Immature natural killer cell (primary cell): ENCODE results near the gene GPR37L1. TPM values are rescaled to one million over a fixed set of nuclear protein-coding genes. Genes with fewer than 3 reads are reported as not detected.
"Not testable (repeated sequence)": the region's sequence is repeated elsewhere in the genome, so short reads cannot be mapped to it uniquely, and the experiment has no call there.

Experiments used
- DNase-seq, 3 donors: peaks; one replicate each; pipeline ENCODE4 v3.0.0; 2022; ENCODE audit warnings: mixed read lengths in 1 of 3
- H3K27ac Mint-ChIP-seq, 6 donors: one replicate each; pipeline ENCODE4 v1.8.0; 2020; ENCODE audit warnings: mixed read lengths in 6 of 6, mild to moderate bottlenecking in 5 of 6, inconsistent platforms in 4 of 6, moderate library complexity in 3 of 6
- H3K27me3 Mint-ChIP-seq, 3 donors: one replicate each; pipeline ENCODE4 v1.8.0; 2020 to 2021; ENCODE audit warnings: low read depth in 3 of 3, mild to moderate bottlenecking in 3 of 3, mixed read lengths in 3 of 3, moderate library complexity in 3 of 3, inconsistent platforms in 1 of 3
- H3K36me3 Mint-ChIP-seq, 3 donors: one replicate each; pipeline ENCODE4 v1.8.0; 2020; ENCODE audit warnings: mixed read lengths in 3 of 3, inconsistent platforms in 2 of 3, mild to moderate bottlenecking in 2 of 3
- H3K4me1 Mint-ChIP-seq, 2 donors: one replicate each; pipeline ENCODE4 v1.8.0; 2020; ENCODE audit warnings: inconsistent platforms in 2 of 2, mild to moderate bottlenecking in 2 of 2, mixed read lengths in 2 of 2, moderate library complexity in 1 of 2
- H3K4me3 Mint-ChIP-seq, 5 donors: one replicate each; pipeline ENCODE4 v1.8.0; 2020; ENCODE audit warnings: mild to moderate bottlenecking in 5 of 5, mixed read lengths in 5 of 5, inconsistent platforms in 3 of 5, moderate library complexity in 3 of 5
- H3K9me3 Mint-ChIP-seq, 6 donors: one replicate each; pipeline ENCODE4 v1.8.0; 2020; ENCODE audit warnings: mild to moderate bottlenecking in 6 of 6, mixed read lengths in 6 of 6, inconsistent platforms in 4 of 6, moderate library complexity in 3 of 6
- polyA plus RNA-seq, 3 donors: library from polyadenylated mRNA; unstranded; fragments of 300-500 nt; fragmentation: Illumina TruSeq; gene quantifications; one replicate each; pipeline ENCODE4 v1.2.3, GENCODE V29; 2021

The GPR37L1 gene
- polyA plus RNA-seq, 3 donors from 2014 or later, result 0.10 to 0.16 TPM; not detected in 1

GRCh38 chr1:202133496-202133895, 10.8 kb downstream of the GPR37L1 start:
- H3K4me1 Mint-ChIP-seq, result peaks cover 4 to 8% of the 10 kb centered on the region in 2 donors
- peaks cover 0 to 1% (median 1%) of the 10 kb centered on the region in 3 donors for H3K27me3 Mint-ChIP-seq
- no peak overlapping the region for H3K4me3 Mint-ChIP-seq
- no peak overlapping the region for H3K27ac Mint-ChIP-seq
- no peaks in the 10 kb centered on the region for H3K9me3 Mint-ChIP-seq
- no peak for DNase-seq
- H3K36me3 Mint-ChIP-seq, result peaks cover 4 to 8% (median 5%) of the 10 kb centered on the region in 3 donors

GRCh38 chr1:202133989-202134388, 11.3 kb downstream of the GPR37L1 start:
- no peak overlapping the region for H3K27ac Mint-ChIP-seq
- H3K9me3 Mint-ChIP-seq, result no peaks in the 10 kb centered on the region
- H3K36me3 Mint-ChIP-seq, result peaks cover 4 to 8% (median 5%) of the 10 kb centered on the region in 3 donors
- peaks cover 9 to 10% of the 10 kb centered on the region in 2 donors for H3K4me1 Mint-ChIP-seq
- peaks cover 0 to 1% (median 1%) of the 10 kb centered on the region in 3 donors for H3K27me3 Mint-ChIP-seq
- no peak for DNase-seq
- no peak overlapping the region for H3K4me3 Mint-ChIP-seq

GRCh38 chr1:202134645-202135172, 12.0 kb downstream of the GPR37L1 start:
- Mint-ChIP-seq H3K9me3 (no peaks in the 10 kb centered on the region), H3K36me3 (peaks cover 4 to 8% (median 5%) of the 10 kb centered on the region in 3 donors), H3K4me3 (no peak overlapping the region), H3K4me1 (peaks cover 11% of the 10 kb centered on the region in 2 donors), H3K27ac (no peak overlapping the region), H3K27me3 (peaks cover 0 to 1% (median under 1%) of the 10 kb centered on the region in 3 donors)
- DNase-seq, result no peak

- peak; percentile 35 to 54 (median 44) for DNase-seq
- H3K27me3 Mint-ChIP-seq, result peaks cover 0 to 1% (median 0%) of the 10 kb centered on the region in 3 donors
- peak overlapping the region in 1 of 6 donors; percentile 21 for H3K27ac Mint-ChIP-seq
- peaks cover 4 to 8% (median 5%) of the 10 kb centered on the region in 3 donors for H3K36me3 Mint-ChIP-seq
- H3K9me3 Mint-ChIP-seq, result no peaks in the 10 kb centered on the region
- H3K4me1 Mint-ChIP-seq, result peaks cover 13 to 14% of the 10 kb centered on the region in 2 donors
- no peak overlapping the region for H3K4me3 Mint-ChIP-seq
Observed at GRCh38 chr1:202135221-202135721, 12.6 kb downstream of the GPR37L1 start.

- Mint-ChIP-seq H3K27ac (peak overlapping the region in 4 of 6 donors; percentile 10 to 43 (median 24)), H3K9me3 (no peaks in the 10 kb centered on the region), H3K36me3 (no peaks in the 10 kb centered on the region), H3K27me3 (peaks cover 3 to 8% (median 6%) of the 10 kb centered on the region in 3 donors), H3K4me3 (peak overlapping the region in 1 of 5 donors; percentile 5), H3K4me1 (peaks cover 48 to 57% of the 10 kb centered on the region in 2 donors)
- DNase-seq, result no peak
Observed at GRCh38 chr1:202140833-202141232, 18.1 kb downstream of the GPR37L1 start.

- not testable (repeated sequence) for H3K36me3 Mint-ChIP-seq, DNase-seq, H3K9me3 Mint-ChIP-seq, H3K27me3 Mint-ChIP-seq
- Mint-ChIP-seq H3K4me3 (peak overlapping the region in 1 of 5 donors; percentile 14), H3K27ac (peak overlapping the region in 3 of 6 donors; percentile 49 to 55 (median 51)), H3K4me1 (peaks cover 48 to 62% of the 10 kb centered on the region in 2 donors)
Observed at GRCh38 chr1:202141468-202141867, 18.8 kb downstream of the GPR37L1 start.

- Mint-ChIP-seq H3K27ac (peak overlapping the region; percentile 91 to 98 (median 96)), H3K4me3 (peak overlapping the region; percentile 90 to 98 (median 96)), H3K36me3 (peaks cover 3 to 5% (median 4%) of the 10 kb centered on the region in 3 donors), H3K27me3 (peaks cover 3 to 6% (median 6%) of the 10 kb centered on the region in 3 donors), H3K4me1 (peaks cover 45 to 61% of the 10 kb centered on the region in 2 donors), H3K9me3 (no peaks in the 10 kb centered on the region)
- DNase-seq, result peak in 1 of 3 donors; percentile 25
Observed at GRCh38 chr1:202143011-202143767, 20.5 kb downstream of the GPR37L1 start.

- Mint-ChIP-seq H3K9me3 (no peaks in the 10 kb centered on the region), H3K4me1 (peaks cover 41 to 54% of the 10 kb centered on the region in 2 donors), H3K27me3 (peaks cover 3 to 6% (median 6%) of the 10 kb centered on the region in 3 donors), H3K36me3 (peaks cover 3 to 5% (median 4%) of the 10 kb centered on the region in 3 donors), H3K4me3 (peak overlapping the region; percentile 90 to 98 (median 96)), H3K27ac (peak overlapping the region; percentile 91 to 98 (median 96))
- peak in 1 of 3 donors; percentile 31 for DNase-seq
Observed at GRCh38 chr1:202143768-202144401, 21.2 kb downstream of the GPR37L1 start.

GRCh38 chr1:202144402-202145067, 21.8 kb downstream of the GPR37L1 start, which contains the start of gene ARL8A:
Gene ARL8A, minus strand, starts transcription at chr1:202144737. Its CDS starts 165 bp downstream, at chr1:202144572.
- H3K9me3 Mint-ChIP-seq, result no peaks in the 10 kb centered on the region
- H3K4me3 Mint-ChIP-seq, result peak within 1 kb of the TSS; percentile 90 to 98 (median 96)
- H3K27ac Mint-ChIP-seq, result peak within 1 kb of the TSS; percentile 91 to 98 (median 96)
- DNase-seq, result peak; percentile 67 to 70 (median 68)
- peaks cover 3 to 6% (median 6%) of the 10 kb centered on the region in 3 donors for H3K27me3 Mint-ChIP-seq
- peaks cover 3 to 11% (median 10%) of the 10 kb centered on the region in 3 donors for H3K36me3 Mint-ChIP-seq
- peaks cover 39 to 51% of the 10 kb centered on the region in 2 donors for H3K4me1 Mint-ChIP-seq

GRCh38 chr1:202145068-202145743, 22.5 kb downstream of the GPR37L1 start:
- Mint-ChIP-seq H3K36me3 (peaks cover 3 to 14% (median 12%) of the 10 kb centered on the region in 3 donors), H3K4me3 (peak overlapping the region; percentile 87 to 93 (median 89)), H3K27ac (peak overlapping the region; percentile 88 to 97 (median 92)), H3K4me1 (peaks cover 37 to 50% of the 10 kb centered on the region in 2 donors), H3K9me3 (no peaks in the 10 kb centered on the region), H3K27me3 (peaks cover 3 to 6% (median 6%) of the 10 kb centered on the region in 3 donors)
- peak in 1 of 3 donors; percentile 19 for DNase-seq

- H3K9me3 Mint-ChIP-seq, H3K27me3 Mint-ChIP-seq, DNase-seq: not testable (repeated sequence)
- peak overlapping the region; percentile 88 to 97 (median 92) for H3K27ac Mint-ChIP-seq
- H3K4me3 Mint-ChIP-seq, result peak overlapping the region; percentile 87 to 93 (median 89)
- H3K4me1 Mint-ChIP-seq, result peaks cover 32 to 45% of the 10 kb centered on the region in 2 donors
- peaks cover 6 to 18% (median 15%) of the 10 kb centered on the region in 3 donors for H3K36me3 Mint-ChIP-seq
Observed at GRCh38 chr1:202145744-202146140, 23.0 kb downstream of the GPR37L1 start.

GRCh38 chr1:202146279-202146678, 23.6 kb downstream of the GPR37L1 start:
- Mint-ChIP-seq H3K27ac (peak overlapping the region in 3 of 6 donors; percentile 55 to 67 (median 60)), H3K9me3 (no peaks in the 10 kb centered on the region), H3K27me3 (peaks cover 6% of the 10 kb centered on the region in 3 donors), H3K4me1 (peaks cover 29 to 39% of the 10 kb centered on the region in 2 donors), H3K4me3 (peak overlapping the region in 3 of 5 donors; percentile 88 to 93 (median 90)), H3K36me3 (peaks cover 10 to 23% (median 20%) of the 10 kb centered on the region in 3 donors)
- DNase-seq, result no peak
